Measurements from ENCODE around the gene MRPL23.

DNA sequence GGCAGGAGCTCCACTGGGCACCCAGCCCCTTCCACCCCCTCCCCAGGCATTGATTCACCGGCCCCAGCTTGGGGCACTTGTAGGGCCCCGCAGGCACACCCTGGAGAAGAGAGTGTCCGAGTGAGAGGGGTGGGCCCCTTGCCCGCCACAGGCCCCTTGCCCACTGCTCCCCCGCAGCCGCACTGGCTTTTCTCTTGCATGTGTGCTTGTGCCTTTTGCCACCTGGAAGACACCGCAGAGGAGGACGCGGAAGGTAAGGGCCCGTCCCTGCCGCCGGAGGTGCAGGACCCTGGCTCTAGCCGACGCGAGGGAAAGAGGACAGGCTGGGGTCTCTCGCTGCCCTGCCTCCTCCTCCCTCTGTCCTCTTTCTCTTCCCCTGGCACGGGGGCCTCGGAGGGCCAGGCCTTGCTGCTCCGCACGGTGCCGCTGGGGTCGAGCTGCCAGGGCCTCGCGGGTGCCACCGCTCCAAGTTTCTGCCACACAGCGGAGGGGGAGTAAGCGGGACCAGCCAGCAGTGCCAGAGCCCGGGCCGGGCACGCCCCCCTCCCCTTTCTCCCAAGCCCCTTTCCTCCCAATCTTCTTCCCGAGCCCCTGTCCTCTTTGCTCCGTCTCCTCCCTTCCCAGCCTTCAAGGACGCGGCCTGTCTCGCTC is 18.1 kb upstream of the MRPL23 start:
- TF ChIP-seq, protein P1, sequence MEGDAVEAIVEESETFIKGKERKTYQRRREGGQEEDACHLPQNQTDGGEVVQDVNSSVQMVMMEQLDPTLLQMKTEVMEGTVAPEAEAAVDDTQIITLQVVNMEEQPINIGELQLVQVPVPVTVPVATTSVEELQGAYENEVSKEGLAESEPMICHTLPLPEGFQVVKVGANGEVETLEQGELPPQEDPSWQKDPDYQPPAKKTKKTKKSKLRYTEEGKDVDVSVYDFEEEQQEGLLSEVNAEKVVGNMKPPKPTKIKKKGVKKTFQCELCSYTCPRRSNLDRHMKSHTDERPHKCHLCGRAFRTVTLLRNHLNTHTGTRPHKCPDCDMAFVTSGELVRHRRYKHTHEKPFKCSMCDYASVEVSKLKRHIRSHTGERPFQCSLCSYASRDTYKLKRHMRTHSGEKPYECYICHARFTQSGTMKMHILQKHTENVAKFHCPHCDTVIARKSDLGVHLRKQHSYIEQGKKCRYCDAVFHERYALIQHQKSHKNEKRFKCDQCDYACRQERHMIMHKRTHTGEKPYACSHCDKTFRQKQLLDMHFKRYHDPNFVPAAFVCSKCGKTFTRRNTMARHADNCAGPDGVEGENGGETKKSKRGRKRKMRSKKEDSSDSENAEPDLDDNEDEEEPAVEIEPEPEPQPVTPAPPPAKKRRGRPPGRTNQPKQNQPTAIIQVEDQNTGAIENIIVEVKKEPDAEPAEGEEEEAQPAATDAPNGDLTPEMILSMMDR (IDR thresholded peaks at IDR 0.05; ENCODE audit: insufficient read depth, low read depth, low read length): no peak
- TF ChIP-seq EZH2 (IDR thresholded peaks at IDR 0.05; ENCODE audit: insufficient read depth, low read length): no peak

Measured in astrocyte (in vitro differentiated cells and primary cell).